Ovary (tissue), 9 donors: ENCODE data around the gene OPN3. TPM values are rescaled to one million over a fixed set of nuclear protein-coding genes. Genes with fewer than 3 reads are reported as not detected.

Source experiments
- DNase-seq, 5 donors: peaks; one replicate each; pipeline ENCODE4 v3.0.0-alpha.2; 2019 to 2020
- H3K27ac ChIP-seq, 2 donors: fragments of 200-600 bp; one replicate each; pipeline versions ENCODE4 v1.5.1 to v1.8.0; 2019 to 2022
- H3K27me3 ChIP-seq: fragments of 200-600 bp; one replicate; pipeline ENCODE4 v1.8.0; 2022
- H3K36me3 ChIP-seq: fragments of 200-600 bp; sonication (generic); one replicate; pipeline ENCODE4 v1.5.1; 2019
- H3K4me1 ChIP-seq: one replicate; pipeline ENCODE4 v1.8.1; 2013; ENCODE audit warnings: mild to moderate bottlenecking, moderate library complexity; ENCODE audit not compliant: insufficient read depth
- H3K4me3 ChIP-seq: fragments of 200-600 bp; sonication (generic); one replicate; pipeline ENCODE4 v1.5.1; 2017
- H3K9me3 ChIP-seq, 2 donors: fragments of 200-600 bp in 1 of 2; sonication (generic) in 1 of 2; one replicate each; pipeline versions ENCODE4 v1.5.1 to v1.8.1; 2013 to 2019; ENCODE audit warnings: mild to moderate bottlenecking in 1 of 2, moderate library complexity in 1 of 2
- CTCF ChIP-seq, 3 donors: fragments of 450-650 bp in 2 of 3; fragments of 200-600 bp in 1 of 3; IDR thresholded peaks; one replicate each; pipeline versions ENCODE4 v1.5.1 to v1.8.0; 2016 to 2022; ENCODE audit warnings: antibody characterized with exemption in 3 of 3, mild to moderate bottlenecking in 1 of 3
- EP300 ChIP-seq: sonication (generic); formaldehyde crosslinking; IDR thresholded peaks from one replicate; pipeline ENCODE4 v1.6.1; 2017; ENCODE audit warnings: antibody characterized with exemption
- POLR2A ChIP-seq: fragments of 450-650 bp; IDR thresholded peaks from one replicate; pipeline ENCODE4 v1.6.1; 2017; ENCODE audit warnings: antibody characterized with exemption, mild to moderate bottlenecking, moderate library complexity
- WGBS, 3 donors: extraction: QIAGEN DNeasy Blood & Tissue Kit in 1 of 3; methylation state at CpG; one replicate each; pipeline versions ENCODE4 v1.1.5 to v1.1.7; 2013 to 2017; 5-methylcytosine and 5-hydroxymethylcytosine counted together
- intact Hi-C, 4 donors: fragments of 100-400 bp; cut with DNase I; formaldehyde crosslinking; loops; one replicate each; pipeline versions ENCODE4 v1.11.0 to v1.15.1; 2022 to 2023
- polyA plus RNA-seq, 2 donors: library from polyadenylated mRNA; stranded (reverse); fragments of 200-250 nt in 1 of 2; fragments of 350-450 nt in 1 of 2; fragmentation: Illumina TruSeq in 1 of 2; extraction: RNeasy Lipid Tissue Mini Kit (QIAGEN cat#74804) in 1 of 2; gene quantifications; one replicate each; pipeline ENCODE4 v1.2.3, GENCODE V29; 2013 to 2014
- total RNA-seq, 7 donors: library from RNA; depleted of rRNA in 2 of 7; stranded (reverse); fragments of >200 nt in 2 of 7; fragmentation: NEBNext Ultra II Directional in 3 of 7; extraction: Animal tissue kit (Norgen Biotek cat#: 25700) in 3 of 7; gene quantifications; one replicate each; pipeline versions ENCODE4 v1.1.0 to v1.2.4, GENCODE V29; 2016 to 2023
- donor health status: DM: no; HTN: no; CAD: no; lungs with moderate emphysema.
- donor health status: DM: no; HTN: no; CAD: no.
- donor health status: Bipolar disorder and iron deficiency.
- donor health status: DM: yes; HTN: yes; CAD: no.
- donor health status: DM: no; HTN: no; CAD: no.
- donor health status: DM: yes; HTN: yes; CAD: no.

The OPN3 gene
- total and polyA plus RNA-seq, 9 donors: 5.3 to 30.3 (median 9.5) TPM

DNA sequence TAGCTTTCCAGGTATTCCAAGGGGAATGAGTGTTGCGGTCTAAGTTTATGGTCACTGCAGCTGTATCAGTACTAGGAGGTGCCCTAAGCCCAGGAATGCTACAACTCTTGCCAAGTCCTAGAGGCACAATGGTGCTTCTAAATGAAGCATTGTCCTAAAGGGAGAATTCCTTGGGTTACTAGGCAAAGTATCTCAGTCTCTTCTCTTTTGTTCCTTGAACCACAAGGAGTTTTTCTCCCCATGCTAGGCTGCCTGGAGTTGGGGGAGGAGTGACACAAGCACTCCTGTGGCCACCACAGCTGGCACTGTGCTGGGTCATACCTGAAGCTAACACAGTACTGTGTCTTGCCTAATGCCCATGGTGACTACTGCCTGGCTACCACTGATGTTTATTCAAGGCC is 57.2 kb downstream of the OPN3 start:
- no peaks in the 10 kb centered on the region for H3K27me3 ChIP-seq
- DNase-seq: no peak
- TF ChIP-seq EP300 (no peak), CTCF (IDR thresholded peaks at IDR 0.05) (no peak), POLR2A (no peak)
- no peaks in the 10 kb centered on the region for H3K36me3 ChIP-seq
- intact Hi-C loops: no loop called here
- H3K27ac ChIP-seq: no peak overlapping the region
- H3K4me1 ChIP-seq: no peaks in the 10 kb centered on the region
- no peaks in the 10 kb centered on the region for H3K9me3 ChIP-seq
- 94 to 100% (median 95%) methylated on average over 1 of the region's 1 CpG for whole genome bisulfite sequencing, 3 donors
- no peak overlapping the region for H3K4me3 ChIP-seq

DNA sequence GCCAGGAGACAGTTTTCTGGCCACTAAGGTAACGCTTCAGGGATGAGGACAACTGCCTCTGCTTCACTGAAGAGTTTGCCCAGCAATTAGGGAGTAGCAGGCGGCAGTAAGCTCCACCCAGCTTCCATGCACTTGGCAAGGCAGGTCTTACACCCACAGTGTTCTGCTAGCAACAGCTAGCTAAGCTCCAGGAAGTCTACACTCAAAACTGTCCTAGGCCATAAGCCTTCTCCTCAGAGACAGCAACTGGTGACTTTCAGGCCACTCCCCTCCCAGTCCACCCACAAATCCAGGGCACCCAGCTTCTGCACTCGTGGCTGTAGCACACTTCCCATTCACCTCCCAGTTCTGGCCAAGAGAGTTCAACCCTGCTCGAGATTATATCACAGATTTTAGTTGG is 60.7 kb downstream of the OPN3 start:
- WGBS, 3 donors: 65 to 90% (median 77%) methylated on average over 4 of the region's 4 CpGs
- intact Hi-C loops: no loop called here

DNA sequence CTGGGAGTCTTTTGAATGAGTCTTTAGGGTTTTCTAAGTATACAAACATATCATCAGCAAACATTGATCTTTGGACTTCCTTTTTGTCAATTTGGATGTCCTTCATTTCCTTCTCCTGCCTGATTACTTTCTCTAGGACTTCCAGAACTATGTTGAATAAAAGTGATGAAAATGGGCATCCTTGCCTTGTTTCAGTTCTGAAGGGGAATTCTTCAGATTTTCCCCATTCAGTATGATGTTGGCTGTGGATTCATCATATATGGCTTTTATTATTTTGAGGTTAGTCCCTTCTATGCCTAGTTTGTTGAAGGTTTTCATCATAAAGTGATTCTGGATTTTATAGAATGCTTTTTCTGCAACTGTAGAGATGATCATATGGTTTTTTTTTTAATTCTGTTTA is 66.0 kb downstream of the OPN3 start:
- Histone ChIP-seq H3K9me3 (no peaks in the 10 kb centered on the region), H3K27me3 (no peaks in the 10 kb centered on the region), H3K4me1 (no peaks in the 10 kb centered on the region), H3K36me3 (no peaks in the 10 kb centered on the region), H3K4me3 (no peak overlapping the region), H3K27ac (no peak overlapping the region)
- no peak for DNase-seq
- intact Hi-C loops: no loop called here
- TF ChIP-seq CTCF (IDR thresholded peaks at IDR 0.05): no peak
- TF ChIP-seq POLR2A: no peak
- no peak for TF ChIP-seq EP300

More for the DNA sequence above, 60.7 kb downstream of the OPN3 start:
- Histone ChIP-seq H3K27ac (no peak overlapping the region), H3K4me3 (no peak overlapping the region), H3K36me3 (no peaks in the 10 kb centered on the region), H3K9me3 (no peaks in the 10 kb centered on the region), H3K4me1 (no peaks in the 10 kb centered on the region), H3K27me3 (no peaks in the 10 kb centered on the region)
- TF ChIP-seq POLR2A: no peak
- TF ChIP-seq CTCF (IDR thresholded peaks at IDR 0.05): no peak
- TF ChIP-seq EP300: no peak
- DNase-seq: no peak

- no peak for DNase-seq
- H3K27ac ChIP-seq: no peak overlapping the region
- H3K36me3 ChIP-seq: no peaks in the 10 kb centered on the region
- intact Hi-C loops: no loop called here
- H3K9me3 ChIP-seq: no peaks in the 10 kb centered on the region
- WGBS, 3 donors: 88 to 95% (median 88%) methylated on average over 2 of the region's 2 CpGs
- TF ChIP-seq POLR2A (no peak), EP300 (no peak), CTCF (IDR thresholded peaks at IDR 0.05) (no peak)
- no peaks in the 10 kb centered on the region for H3K27me3 ChIP-seq
- H3K4me1 ChIP-seq: no peaks in the 10 kb centered on the region
- no peak overlapping the region for H3K4me3 ChIP-seq
Measured at GRCh38 chr1:241569848-241570247, 70.3 kb downstream of the OPN3 start.

GRCh38 chr1:241560849-241561187 is 79.4 kb downstream of the OPN3 start:
- Histone ChIP-seq H3K9me3 (no peaks in the 10 kb centered on the region), H3K27ac (no peak overlapping the region), H3K4me3 (no peak overlapping the region), H3K36me3 (no peaks in the 10 kb centered on the region), H3K4me1 (no peaks in the 10 kb centered on the region), H3K27me3 (no peaks in the 10 kb centered on the region)
- no peak for DNase-seq
- intact Hi-C loops: no loop called here
- TF ChIP-seq EP300: no peak
- TF ChIP-seq POLR2A: no peak
- no peak for TF ChIP-seq CTCF (IDR thresholded peaks at IDR 0.05)
- 86 to 89% (median 89%) methylated on average over 3 of the region's 3 CpGs for WGBS, 3 donors
